ENCODE results near the gene EIPR1. TPM values are rescaled to one million over a fixed set of nuclear protein-coding genes. Genes with fewer than 3 reads are reported as not detected.

EIPR1 gene
- total RNA-seq, 1 donor from 2014 or later: 30.3 TPM

DNA sequence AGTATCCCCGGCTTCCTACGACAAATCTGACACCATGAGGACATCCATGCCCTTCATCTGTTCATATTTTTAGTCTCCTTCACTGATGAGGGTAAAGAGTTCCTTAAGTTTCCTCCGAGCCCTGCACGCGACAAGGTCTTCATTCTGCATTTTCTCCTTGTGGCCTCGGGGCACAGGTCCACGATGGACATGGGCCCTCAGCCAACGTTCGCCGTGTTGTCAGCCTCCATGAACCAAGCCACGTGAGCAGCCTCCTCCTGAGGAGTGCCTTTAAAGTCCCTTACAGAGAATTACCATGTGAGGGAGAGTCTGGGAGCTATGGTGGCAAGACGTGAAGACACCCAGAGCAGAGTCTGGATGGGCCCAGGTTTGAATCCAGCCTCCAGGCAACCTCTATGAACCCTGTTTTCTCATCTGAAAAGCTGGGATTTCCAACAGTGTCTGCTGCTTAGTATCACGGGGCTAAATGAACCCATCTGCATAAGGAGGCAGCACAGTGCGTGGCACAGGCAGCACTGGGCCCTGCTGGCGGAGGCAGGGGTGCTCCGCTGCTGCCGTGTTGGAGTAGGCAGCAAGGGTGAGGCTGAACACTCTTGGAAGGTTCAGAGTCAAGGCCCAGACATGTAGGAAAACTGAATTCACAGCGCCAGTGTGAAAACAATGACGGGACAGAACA lies 54.1 kb downstream of the EIPR1 start:
- no peak for DNase-seq

DNA sequence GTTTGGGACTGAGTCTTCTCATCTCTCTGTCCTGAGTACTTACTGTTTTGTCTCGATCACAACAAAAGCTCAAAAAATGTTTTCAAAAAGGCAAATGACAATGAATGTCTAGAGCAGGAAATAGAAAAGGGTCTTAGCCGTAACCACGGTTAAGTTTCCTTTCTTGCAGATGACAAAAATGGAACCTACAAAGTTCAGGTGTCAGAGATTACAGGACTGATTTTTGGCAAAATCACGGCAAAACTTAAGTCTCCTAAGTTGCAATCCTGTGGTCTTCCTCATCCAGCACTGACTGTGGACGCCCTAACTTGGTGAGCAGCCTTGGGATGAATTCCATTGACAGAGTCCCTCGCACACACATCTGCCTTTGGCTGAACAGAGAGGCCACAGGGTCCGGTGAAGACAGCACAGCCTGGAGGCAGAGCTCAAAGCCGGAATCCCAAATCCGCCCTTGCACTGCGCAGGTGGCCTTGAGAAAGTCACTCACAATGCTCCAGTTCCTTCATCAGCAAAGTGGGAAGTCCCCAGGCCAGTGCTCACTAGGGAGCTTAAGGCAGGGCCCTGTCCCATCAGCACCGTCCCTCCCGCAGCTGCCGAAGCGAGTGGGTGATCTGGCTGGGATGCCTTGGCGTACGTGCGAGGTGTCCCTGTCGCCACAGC lies 55.2 kb downstream of the EIPR1 start:
- no peak for DNase-seq

DNA sequence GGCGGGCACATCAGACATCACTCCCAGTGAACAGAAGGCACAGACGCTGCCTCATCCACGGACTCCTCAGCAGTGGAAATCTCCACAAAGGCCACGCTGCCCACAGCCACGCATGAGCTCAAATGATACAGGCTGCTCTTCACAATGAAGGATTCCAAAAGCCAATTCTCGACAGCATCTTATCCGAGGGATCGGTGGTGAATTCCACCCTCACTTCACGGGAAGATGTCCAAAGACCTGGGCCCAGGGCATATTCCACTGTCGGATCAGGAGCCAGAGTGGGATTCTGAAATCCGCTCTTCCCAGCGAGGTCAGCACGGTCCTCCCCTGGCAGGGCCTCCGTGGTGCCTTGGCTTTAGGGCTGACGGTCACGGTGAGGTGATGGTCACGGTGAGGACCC lies 55.8 kb downstream of the EIPR1 start:
- no peak for DNase-seq

DNA sequence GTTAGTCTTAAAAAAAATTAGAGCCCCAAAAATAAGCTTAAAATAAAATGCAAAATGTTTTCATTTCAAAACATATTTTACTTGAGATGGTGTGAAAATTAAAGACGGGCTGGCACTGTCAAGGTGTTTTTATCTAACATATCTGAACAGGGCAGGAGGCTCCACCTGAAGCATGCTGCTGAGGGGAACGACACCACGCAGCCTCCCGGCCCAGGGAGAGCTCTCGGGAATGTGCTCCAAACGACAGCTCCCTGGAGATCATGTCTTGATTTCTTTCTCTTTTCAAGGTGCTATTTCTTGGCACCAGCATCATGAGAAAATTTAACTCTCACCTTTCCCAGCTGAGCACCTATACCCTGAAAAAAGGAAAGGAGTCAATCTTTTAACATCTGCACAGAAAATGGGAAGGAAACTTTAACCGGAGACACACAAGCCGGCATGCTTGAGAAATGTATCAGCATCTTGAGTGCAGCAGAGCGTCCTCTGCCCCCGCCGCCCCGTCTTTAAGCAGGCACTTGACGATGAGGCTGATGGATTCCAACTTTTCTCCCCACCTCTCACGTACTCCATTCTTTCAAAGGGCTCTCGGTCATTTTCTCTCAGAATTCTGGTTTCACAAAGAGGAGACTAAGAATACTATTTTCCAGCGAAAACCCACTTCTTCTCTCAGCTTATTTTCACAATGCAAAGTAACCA lies 56.6 kb downstream of the EIPR1 start:
- DNase-seq: no peak

DNA sequence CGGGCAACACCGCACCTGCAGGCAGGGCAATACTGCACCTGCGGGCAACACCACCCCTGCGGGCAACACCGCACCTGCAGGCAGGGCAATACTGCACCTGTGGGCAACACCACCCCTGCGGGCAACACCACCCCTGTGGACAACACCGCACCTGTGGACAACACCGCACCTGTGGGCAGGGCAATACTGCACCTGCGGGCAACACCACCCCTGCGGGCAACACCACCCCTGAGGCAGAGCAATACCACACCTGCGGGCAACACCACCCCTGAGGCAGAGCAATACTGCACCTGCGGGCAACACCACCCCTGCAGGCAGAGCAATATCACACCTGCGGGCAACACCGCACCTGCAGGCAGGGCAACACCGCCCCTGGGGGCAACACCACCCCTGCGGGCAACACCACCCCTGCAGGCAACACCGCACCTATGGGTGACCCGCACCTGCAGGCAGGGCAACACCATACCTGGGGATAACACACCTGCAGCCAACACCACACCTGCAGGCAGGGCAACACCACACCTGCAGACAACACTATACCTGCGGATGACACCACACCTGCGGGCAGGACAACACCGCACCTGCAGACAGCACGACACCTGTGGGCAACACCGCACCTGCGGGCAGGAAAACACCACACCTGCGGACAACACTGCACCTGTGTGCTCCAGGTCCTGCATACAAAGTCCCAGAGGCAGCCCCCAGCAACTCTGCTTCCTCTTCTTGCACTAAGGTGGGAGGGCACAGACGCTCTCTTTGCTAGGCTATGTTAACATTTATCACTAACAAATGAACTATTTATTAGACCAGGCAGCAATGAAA lies 57.7 kb downstream of the EIPR1 start:
- no peak for DNase-seq

DNA sequence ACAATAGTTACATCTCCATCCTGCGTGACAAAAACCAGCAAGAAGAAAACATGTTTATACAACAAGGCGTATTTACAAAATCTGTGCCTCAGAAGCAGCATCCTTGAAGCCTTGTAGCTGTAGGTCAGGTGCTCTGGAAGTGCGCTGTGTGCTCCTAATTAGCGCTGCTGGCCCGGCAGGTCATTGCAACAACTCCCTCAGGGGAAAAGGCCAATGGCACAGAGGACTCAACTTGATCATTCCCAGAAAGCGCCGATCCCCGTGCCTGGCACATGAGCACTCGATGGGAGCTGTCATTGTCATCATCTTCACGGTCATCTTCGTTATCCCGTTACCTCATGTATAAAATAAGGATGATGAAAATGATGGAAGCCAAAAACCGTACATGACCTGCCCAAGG lies 58.5 kb downstream of the EIPR1 start:
- DNase-seq: no peak

DNA sequence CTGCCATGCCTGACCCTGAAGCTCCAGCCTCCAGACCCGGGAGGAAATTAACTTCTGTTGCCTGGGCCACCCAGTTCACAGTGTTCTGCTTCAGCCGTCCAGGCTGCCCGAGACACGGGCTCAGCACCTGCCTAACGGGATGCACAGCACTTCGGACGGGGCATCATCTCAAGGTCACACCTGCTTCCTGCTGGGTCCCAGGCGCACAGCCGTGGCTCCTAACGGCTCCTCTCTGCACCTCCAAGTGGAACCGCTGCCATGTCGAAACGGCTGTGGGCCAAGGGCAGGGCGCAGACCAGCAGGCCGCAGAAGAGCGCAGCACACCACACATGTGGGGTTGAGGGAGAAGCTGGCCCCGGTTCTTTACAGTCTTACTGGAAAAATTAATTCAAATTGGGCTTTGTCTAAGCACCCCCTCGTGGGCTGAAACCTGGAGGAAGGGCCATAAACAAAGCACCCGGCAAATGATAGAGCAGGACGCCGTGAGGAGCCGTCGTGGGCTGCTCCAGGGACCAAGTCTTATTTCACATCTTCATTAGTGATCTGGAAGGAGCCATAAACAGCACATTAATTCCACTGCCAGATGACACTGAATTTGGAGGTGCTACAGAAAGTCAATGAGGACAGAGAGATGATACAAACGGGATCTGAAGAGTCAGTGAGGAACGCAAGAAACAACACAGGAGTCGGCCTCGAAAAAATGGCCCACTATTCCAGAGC lies 59.6 kb downstream of the EIPR1 start:
- DNase-seq: no peak

DNA sequence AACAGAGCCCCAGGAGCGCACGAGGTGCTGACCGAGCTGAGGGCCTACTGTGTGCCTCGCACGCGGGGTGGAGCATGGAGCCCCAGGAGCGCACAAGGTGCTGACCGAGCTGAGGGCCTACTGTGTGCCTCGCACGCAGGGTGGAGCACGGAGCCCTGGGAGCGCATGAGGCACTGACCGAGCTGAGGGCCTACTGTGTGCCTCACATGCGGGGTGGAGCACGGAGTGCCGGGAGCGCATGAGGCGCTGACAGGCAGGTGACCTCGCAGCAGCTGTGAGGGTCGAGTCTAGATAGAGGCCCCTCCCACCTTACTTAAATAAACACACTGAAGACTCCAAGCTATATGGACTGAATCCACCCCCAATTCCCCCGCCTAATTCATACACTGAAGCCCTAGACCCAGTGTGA lies 60.3 kb downstream of the EIPR1 start:
- DNase-seq: no peak

DNA sequence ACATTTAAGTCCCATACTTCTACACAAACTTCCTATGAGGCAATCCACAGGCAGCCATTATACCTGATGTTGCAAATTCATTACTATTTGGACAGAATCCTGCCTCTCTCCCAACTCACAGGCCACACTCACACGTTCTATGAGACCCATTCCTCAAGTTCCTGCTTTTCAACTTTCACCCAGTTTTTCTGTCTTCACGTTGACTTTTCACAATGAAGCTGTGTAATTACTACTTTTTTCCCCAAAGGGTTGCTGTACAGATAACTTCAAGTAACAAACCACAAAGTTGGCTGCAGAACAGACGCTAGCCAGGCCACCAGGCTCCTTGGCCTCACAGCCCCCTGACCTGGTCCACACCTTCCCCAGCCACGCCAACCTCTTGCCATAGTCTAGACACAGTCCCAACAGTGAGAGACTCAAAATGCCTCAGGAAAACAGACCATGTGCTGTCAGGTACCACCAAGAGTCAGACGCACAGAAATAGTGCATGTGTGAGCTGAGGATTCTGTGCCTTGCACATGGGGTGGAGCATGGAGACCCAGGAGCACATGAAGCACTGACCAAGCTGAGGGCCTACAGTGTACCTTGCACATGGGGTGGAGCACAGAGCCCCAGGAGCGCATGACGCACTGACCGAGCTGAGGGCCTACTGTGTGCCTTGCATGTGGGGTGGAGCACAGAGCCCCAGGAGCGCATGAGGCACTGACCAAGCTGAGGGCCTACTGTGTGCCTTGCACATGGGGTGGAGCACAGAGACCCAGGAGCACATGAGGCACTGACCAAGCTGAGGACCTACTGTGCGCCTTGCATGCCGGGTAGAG lies 61.0 kb downstream of the EIPR1 start:
- no peak for DNase-seq

DNA sequence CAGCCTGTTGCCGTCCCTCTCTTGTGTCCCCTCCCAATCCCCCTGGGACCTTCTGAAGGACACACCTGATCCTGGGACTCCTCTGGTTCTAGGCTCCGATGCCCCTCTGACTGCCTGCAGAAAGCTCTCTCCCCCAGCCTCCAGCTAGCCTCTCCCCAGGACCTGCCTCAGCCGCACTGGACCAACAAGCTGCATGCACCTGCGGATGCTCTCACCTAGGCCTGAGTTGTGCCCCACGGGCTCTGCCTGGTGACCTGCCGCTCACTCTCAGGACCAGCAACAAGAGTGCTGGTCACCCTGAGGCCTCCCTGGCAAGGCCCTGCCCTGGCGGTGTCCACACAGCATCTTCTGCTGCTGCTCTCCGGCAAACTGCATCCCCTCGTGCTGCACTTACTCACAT lies 63.0 kb downstream of the EIPR1 start:
- DNase-seq: no peak

DNA sequence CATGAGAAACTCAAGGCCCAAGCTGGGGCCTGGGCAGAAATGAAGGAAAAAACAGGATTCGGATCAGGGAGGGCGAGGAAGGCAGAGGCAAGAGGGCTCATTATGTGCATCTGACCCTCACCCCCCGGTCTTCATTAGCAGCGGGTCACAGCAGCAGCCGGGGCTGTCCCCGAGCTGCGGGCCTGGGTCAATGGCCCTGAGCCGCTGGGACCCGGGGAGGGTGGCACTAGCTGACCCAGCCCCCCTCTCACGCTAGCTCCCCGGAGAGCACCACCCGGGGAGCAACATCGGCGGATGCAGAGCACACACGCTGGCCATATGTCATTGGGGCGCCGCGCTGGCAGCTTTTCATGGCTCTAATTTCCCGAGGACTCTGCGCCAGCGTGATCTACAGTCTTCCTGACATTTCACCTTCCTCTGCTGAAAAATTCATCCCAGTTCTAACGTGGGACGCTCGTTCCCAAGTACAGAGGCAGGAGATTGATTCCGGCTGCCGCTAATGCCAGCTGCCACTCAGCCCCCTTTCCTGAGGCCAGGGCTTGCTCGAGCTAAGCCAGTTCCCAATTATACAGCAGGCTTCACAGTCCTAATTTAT lies 63.7 kb downstream of the EIPR1 start:
- DNase-seq: no peak

DNA sequence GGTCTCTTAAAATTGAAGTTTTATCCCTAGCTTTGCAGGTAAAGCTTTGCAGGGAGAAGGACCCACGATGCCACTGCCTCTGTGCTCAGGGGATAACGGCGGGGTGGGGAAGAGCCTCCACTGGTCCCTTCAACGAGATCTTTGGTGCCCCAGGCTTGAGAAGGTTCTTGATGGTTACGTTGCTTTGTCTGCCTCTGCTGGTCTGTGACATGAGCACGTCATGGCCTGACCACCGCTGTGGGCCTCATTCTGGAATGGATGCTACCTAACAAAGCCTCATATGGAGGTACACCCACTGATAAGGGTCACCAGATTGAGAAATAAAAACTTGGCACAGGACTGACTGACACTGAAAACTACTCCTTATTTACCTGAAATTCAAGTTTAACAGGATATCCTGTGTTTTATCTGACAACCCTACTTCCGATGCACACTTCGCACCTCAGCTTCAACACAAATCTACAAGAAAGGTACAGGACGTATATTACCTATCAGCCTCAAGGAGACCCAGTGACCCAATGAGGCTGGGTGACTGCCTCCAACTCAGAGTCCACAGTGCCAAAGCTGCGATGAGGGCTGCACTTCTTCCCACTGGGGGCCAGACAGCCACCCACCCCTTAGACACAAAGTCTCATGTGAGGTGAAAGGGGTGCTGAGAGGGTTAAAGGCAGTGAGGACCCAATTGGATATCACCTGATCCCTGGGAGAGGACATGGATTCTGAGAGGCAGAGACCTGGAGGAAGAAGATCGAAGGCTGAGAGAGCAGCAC lies 64.9 kb downstream of the EIPR1 start:
- no peak for DNase-seq

DNA sequence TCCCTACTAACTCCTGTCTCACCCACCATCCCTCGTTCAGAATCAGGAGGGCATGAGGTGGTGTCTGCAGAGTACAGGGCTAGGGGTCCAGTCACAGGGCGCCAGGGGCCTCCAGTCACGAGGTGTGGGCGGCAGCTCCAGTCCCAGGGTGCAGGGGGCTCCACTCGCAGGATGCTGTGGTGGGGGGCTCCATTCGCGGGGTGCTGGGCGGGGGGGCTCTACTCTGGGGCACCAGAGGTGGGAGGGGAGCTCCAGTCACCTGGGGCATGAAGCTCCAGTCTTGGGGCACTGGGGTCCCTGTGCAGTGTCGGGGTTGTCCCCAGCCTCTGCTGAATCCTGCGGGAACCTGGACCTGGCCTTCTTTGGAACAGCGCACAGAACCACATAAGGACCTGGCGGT lies 66.0 kb downstream of the EIPR1 start:
- no peak for DNase-seq

DNA sequence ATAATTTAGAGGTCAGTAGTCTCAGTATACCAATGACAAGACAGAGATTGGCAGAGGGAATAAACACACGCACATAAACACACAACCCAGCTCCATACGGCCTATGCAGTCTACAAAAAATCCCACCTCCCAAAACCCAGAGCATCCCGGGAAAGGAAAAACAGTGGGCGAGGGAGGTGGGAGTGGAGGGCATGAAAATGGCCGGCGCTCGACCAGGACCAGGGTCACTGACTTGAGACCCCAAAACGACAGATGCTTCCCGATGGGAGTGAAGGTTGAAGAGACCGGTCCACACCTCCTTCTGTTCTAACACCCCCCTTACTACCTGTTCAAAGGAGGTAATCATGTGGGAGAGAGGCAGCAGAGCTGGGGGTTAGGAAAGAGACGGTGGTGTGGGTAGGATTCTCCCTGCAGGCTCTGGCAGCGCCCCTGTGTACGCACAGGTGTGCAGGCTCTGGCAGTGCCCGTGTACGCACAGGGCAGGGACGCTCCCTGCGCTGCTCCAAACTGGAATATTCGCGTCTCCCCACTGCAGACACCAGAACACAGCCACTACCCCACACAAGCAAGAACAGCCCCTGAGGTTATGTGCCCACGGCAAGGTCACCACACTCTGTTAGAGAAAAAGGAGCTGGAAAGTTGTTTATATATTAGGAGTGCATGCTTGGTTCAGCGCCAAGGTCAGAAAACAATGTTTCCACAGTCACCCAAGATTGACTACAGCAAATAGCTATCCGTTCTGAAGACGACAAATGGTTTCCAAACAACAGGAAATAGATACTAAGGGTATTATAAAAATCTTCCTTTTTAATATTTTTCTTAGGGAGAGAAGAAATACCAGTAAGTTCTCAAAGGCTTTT lies 67.9 kb downstream of the EIPR1 start:
- no peak for DNase-seq

DNA sequence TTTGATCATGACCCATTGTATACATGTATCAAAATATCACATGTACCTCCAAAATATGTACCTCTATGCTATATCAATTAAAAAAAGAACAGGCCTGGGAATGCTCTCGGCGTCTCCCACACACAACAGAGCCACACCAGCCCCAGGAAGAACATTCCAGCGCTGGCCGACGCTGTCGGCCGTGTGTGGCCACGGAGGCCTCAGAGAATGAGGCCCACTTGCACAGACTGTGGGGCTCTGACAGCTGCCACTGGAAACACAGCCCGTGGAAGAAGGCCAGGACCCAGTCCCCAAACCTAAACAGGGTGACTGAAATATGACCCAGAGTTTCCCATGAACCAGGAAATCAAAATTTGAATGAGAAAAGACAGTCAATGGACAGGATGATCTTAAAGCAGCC lies 69.7 kb downstream of the EIPR1 start:
- no peak for DNase-seq

DNA sequence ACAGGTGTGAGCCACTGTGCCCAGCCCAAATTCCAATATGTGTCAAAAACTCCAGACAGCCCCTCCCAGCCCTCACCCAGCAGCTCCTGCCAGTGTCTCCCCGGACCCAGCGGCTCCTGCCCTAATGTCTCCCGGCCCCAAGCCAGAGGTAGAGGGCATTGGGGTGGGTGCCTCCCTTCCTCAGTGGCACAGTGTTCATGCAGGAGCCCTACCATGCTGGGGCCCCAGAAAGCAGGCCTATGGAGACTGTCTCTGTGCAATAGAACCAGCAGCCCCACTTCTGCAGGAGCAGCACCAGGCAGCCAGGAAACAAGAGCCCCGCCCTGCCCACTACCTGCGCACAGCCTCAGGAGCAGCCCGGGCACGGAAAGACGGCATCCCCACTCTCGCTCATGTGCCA lies 70.4 kb downstream of the EIPR1 start:
- DNase-seq: no peak

DNA sequence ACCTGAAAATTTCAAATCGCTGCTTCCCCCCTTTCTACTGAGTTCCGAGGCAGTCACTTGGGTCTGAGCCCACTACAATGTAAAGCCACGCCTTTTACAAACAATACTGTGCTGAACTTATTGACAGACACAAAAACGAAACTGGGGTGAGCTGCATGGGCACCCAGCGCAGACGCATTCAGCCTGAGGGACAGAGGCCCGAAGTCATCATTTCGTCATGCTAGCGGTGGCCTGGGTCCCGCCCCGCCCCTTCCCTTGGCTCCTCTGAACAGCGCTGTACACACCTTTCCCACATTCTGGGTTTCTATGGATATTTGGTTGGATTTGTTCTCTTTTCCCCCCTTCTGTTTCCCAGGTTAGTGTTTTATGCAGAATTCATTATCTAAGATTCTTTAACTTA lies 71.7 kb downstream of the EIPR1 start:
- no peak for DNase-seq

DNA sequence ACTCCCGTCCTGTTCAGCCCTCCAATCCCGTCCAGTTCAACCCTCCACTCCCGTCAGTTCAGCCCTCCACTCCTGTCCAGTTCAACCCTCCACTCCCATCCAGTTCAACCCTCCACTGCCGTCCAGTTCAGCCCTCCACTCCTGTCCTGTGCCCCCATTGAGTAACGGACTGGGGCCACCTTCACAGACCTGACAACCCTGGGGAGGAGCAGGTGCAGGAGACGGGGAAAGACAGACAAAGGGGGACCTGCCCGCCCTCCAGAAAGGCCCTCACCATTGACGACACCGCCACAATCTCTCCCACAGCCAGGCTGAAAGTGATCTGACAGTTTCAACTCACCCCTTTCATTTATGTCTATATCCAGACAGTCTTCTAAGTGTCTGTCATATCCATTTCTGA lies 72.2 kb downstream of the EIPR1 start:
- no peak for DNase-seq
